ENCODE results near the gene MN1.

GRCh38 chr22:27779643-27780042 is 21.9 kb downstream of the MN1 start:
- no peak for TF ChIP-seq EZH2 (IDR thresholded peaks at IDR 0.05; ENCODE audit: low read depth, unreplicated experiment)
- no peak for TF ChIP-seq POLR2AphosphoS5 (IDR thresholded peaks at IDR 0.05; ENCODE audit: low read depth)
- no peak for TF ChIP-seq EZH2phosphoT487 (IDR thresholded peaks at IDR 0.05; ENCODE audit: unreplicated experiment)
